ENCODE measurements around the gene SYT15.
"Not testable (repeated sequence)": the region's sequence is repeated elsewhere in the genome, so short reads cannot be mapped to it uniquely, and the experiment has no call there.

Gene SYT15

DNA sequence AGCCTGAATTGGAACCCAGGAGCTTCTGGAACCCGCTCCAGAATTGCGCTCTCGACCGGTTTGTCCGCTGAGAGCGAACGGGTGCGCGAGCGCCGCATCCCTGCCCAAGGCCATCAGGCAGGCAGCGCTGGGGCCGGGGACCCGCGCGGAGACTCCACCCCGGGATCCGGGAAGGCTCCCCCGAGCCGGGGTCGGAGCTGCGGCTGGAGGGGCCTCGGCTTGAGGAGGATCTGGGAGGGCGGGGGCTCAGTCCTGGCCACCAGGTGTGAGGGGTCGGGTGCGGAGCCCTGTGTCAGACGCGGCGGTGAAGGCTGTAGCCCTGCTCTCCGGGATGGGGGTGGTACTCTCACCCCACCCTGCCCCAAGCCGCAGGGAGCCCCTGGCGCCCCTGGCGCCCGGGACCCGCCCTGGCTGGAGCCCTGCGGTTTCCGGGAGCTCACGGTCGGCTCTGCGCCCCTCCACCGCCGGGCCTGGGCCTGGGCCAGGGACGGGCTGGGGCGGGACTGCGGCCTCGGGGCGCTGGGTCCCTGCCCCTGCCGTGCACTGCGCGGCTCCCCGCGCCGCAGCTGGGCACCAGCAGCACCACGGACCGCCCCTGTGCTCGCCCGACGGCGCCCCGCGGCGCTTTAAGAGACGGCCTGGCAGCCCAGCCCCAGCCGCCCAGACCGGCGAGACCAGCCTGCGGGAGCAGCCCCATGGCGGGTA is at the start of gene SYT15:
TSS of gene SYT15 (plus strand) at position 655 of the 705 bp plus-strand sequence. CDS start at position 696, 41 bp downstream.
- DNase-seq: not testable (repeated sequence)

DNA sequence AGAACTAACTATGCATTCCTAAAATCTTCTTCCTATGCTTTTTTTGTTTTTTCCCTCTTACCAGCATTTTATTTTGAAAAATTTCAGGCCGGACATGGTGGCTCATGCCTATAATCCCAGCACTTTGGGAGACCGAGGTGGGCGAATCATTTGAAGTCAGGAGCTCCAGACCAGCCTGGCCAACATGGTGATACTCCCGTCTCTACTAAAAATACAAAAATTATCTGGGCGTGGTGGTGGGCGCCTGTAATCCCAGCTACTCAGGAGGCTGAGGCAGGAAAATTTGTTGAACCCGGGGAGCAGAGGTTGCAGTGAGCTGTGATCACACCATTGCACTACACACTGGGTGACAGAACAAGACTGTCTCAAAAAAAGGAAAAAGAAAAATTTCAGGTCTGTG is 49.2 kb upstream of the SYT15 start:
- DNase-seq: not testable (repeated sequence)

DNA sequence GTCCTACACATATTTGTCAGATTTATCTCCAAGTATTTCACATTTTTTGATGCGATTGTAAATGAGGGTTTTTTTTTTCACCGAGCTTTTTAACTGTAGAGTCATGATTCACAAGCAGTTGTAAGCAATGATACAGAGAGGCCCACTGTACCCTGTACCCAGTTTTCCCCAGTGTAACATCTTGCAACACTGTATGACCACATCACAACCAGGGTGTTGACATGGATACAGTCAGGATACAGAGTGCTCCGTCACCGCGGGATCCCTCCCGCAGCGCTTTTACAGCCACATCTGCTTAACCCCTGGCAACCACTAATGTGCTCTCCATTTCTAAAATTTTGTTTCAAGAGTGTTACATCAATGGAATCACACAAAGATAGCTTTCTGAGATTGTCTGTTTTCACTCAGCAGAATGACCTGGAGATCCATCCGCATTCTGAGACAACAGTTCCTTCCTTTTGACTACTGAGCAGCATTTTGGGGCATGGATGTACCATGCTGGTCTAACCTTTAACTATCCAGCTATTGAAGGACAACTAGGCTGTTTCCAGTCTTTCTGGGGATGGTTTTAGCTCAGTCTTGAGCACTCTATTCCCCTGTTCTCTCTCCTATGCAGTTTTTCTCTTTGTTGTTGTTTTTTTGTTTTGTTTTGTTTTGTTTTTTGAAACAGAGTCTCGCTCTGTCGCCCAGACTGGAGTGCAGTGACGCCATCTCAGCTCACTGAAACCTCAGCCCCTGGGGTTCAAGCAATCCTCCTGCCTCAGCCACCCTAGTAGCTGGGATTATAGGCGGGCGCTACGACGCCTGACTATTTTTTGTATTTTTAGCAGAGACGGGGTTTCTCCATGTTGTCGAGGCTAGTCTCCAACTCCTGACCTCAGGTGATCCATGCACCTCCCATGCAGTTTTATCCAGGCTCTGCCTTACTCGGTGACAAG is 48.4 kb upstream of the SYT15 start:
- DNase-seq: no peak

DNA sequence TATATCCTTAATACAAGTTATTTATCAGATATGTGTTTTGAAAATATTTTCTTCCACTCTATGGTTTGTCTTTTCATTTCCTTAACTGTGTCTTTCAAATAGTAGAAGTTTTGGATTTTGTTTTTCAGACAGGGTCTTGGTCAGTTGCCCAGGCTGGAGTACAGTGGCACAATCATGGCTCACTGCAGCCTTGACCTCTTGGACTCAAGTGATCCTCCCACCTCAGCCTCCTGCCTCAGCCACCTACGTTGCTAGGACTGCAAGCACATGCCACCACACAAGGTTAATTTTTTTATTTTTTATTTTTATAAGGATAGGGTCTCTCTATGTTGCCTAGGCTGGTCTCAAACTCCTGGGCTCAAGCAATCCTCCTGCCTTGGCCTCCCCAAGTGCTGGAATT is 46.7 kb upstream of the SYT15 start:
- not testable (repeated sequence) for DNase-seq

DNA sequence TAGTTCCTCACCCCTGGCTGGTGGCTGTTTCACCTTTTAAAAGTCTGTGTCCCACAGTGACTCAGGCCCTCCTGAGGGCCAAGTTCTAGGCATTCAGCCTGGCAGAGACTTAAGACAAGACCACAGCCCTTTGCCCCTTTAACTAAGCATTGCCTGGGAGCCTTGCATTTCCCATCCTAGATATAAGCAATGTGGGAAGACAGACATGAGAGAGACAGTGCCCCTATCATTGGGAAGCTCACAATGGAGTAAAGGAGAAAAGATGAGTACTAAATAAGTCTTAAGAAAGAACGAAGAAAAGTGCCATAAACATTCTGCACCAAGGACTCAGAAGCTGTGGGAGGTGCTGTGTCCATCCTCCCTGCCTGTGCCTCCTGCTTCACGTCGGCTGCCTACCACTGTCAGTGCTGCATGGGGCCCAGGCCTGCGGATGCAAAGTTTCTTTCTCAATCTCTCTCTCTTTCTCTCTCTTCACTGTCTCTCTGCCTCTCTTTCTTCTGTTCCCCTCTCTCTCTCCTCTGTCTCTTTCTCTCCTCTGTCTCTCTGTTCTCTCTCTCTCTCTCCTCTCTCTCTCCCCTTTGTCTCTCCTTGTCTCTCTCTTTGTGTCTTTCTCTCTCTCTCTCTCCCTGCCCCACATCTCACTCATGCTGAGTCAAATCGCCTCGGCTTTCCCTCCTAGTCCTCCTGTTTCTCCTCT is 44.0 kb upstream of the SYT15 start:
- DNase-seq: no peak

DNA sequence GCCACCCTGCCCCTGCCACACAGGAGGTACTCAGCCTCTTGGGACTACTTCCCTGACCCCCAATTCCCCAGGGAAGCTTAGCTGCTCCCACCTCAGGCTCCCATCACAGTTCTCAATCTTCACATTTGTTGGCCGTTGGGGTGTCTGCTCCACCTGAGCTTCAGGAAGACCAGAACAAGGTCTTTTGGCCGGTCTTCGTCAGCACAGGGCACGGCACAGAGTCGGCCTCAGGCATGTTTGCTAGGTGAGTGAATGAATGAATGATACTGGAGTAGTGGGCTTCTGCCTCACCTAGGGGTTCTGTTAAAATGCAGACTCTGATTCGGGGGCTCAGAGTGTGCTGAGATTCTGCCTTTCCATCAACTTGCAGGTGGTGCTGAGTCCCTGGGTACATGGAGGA is 42.8 kb upstream of the SYT15 start:
- no peak for DNase-seq

DNA sequence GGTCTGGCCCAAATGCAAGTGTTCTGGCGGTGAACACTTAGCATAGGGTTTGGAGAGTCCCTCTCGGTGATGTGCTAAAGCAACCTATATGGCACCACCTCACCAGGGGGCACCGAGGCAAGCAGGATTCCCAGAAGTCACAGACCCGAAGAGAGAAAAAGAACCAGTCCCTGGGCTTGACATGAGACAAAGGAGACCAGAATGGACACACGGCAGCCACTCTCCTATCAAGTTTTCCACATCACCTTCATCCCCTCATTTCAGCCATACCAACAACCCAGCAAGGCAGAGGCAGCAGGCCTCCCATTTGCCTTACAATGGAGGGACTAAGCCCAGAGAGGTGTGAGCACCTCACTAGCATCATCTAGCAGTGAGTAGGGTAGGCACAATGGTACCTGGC is 42.1 kb upstream of the SYT15 start:
- no peak for DNase-seq

DNA sequence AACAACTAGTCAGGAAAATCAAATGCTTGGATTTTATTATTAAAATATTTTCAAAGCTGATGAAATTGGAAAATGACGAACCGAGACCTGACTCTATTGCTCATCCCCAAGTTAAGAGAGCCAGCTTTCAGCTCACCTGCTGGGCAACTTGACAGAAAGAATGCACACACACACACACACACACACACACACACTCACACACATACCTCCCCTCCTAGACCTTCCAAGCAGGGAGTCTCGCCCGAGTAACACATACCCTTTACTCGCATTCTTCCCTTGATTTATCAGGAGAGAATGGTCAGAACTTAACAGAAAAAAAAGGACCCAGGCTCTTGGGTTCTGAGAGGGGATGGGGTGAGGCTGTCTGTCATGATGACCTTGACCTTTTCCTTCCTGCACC is 41.6 kb upstream of the SYT15 start:
- no peak for DNase-seq

DNA sequence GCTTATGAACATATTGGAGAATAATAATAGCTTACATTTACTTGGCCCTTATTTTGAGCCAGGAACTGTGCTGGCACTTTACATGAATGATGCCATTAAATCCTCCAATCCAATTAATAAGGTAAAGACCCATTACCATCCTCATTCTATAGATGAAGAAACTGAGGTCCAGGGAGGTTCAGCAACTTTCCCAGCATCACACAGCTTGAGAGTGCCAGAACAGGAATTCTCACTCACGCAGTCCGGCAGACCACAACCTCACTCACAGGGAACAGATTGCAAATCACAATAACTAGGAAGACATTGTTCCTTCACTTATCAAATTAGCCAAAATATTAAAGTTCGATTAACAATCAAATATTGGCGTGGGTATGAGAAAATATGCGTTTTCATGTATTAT is 40.8 kb upstream of the SYT15 start:
- no peak for DNase-seq

DNA sequence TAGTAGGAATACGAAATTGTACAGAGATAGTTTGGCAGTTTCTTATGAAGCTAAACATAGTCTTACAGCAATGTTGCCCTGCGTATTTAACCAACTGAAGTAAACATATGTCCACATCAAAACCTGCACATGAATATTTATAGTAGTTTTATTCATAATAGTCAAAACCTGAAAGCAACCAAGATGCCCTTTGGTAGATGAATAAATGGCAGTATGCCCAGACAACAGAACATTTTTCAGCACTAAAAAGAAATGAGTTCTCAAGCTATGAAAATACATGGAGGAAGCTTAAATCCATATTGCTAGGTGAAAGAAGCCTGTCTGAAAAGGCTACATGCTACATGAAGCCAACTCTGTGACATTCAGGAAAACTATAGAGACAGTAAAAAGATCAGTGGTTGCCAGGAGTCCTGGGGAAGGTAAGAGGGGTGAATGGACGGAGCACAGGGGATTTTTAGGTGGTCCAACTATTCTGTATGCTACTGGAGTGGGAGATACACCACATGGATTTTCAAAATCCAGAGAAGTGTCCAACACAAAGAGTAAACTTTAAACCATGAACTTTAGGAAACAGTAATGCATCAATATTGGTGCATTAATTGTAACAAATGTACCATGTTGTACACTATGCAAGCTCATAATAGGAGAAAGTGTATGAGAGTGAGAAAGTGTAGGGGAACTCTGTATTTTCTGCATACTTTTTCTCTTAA is 40.1 kb upstream of the SYT15 start:
- no peak for DNase-seq

DNA sequence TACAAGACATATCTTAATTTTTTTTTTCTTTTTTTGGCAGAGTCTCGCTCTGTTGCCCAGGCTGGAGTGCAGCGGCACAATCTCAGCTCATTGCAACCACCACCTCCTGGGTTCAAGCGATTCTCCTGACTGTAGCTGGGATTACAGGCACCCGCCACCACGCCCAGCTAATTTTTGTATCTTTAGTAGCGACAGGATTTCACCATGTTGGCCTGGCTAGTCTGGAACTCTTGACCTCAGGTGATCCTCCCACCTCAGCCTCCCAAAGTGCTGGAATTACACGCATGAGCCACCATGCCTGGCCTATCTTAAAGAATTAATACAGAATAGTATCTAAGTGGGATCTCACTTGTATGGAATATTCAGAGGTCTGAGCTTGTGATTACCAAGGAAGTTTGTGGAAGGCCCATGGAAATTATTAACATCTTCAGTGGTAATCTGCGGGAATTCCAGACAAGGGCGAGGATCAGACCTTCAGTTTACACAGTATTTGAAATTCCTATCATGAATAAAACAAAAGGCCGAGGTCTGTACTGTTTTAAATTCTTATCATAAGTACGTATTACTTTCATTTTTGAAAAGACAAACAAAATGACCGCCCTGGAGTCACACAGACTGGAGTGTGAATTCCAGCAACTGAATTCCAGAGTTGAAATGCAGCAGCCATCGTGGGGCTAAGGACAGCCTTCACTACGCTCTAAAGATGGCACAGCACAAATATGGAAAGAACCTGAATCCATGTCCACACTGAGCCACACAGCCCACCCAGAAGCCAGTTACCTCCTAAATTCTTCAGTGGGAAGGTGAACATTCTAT is 39.1 kb upstream of the SYT15 start:
- DNase-seq: no peak

DNA sequence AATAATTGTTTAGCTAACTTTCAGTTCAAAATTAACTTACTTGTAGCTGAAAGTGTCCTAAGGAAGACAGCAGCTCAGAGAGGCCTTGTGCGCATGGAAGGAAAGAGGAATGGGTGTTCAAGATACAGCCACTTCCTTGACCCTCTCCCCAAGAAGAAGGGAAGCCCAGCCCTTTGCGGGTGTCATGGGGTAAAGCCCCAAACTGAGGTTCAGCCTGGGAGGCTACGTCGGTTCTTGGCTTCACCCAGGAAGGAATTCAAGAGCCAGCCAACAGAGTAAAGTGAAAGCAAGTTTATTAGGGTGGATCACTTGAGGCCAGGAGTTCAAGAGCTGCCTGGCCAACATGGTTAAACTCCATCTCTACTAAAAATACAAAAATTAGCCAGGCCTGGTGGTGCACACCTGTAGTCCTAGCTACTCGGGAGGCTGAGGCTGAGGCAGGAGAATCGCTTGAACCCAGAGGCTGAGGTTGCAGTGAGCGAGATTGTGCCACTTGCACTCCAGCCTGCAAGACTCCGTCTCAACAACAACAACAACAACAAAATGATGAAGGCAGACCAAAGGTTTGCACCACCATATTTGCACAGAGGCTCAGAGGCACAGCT is 38.4 kb upstream of the SYT15 start:
- no peak for DNase-seq

DNA sequence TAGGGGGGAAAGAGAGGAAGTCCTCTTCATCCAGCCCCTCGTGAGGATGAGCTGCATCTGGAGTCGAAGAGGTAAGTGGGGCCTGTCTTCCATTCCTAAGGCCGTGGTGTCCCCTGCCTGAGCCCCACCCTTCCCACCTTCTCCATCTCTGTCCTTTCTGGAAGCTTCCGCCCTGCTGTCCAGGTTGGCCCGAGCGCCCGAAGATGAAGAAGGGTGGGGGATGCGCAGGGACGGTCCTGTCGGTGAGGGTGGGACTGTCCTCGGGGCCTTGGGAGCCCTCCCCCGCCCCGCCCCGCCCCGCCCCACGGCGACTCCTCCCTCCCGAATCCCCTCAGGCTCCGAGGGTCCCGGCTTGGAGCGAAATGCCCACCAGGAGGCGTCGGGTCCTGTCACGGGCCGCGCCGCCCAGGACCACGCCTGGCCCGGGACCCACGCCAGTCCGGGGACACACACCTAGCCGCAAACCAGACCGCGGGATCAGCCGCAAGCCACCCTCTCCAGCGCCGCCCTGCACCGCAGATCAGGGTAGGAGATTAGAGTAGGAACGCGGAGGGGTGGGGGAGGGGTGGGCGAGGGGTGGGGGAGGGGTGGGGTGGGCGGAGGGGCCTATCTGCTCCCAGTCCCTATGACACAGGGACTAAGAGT is 37.8 kb upstream of the SYT15 start:
- peak; percentile 2 for DNase-seq

DNA sequence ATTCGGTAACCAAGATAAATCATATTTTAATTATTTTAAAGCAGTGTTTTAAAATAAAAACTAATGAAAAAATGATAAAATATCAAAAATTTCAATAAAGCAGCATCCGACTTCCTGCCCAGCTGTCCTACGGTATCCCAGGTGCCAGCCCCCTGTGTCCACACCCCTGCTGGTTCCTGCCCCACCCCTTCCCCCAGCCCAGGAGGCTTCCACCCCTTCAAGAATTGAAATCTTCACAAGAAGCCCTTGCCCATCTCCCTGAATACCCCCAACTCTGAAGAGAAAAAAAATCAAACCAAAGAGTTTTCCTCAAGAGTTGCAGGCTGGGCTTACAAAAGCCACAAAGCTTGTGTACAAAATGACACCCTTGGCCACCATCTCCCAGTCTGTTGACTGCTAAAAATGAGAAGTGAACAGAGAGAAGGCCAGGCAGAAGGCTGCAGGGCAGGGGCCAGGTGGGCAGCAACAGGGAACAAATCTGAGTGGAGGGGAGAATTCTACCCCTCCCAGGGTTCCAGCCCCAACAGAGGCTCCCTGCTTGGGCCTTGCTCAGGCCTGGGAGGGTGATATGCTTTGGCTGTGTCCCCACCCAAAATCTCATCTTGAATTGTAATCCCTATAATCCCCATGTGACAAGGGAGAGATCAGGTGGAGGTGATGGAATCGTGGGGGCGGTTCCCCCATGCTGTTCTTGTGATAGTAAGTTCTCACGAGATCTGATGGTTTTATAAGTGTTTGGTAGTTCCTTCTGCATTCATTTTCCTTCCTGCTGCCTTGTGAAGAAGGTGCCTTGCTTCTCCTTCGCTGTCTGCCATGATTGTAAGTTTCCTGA is 37.0 kb upstream of the SYT15 start:
- no peak for DNase-seq

DNA sequence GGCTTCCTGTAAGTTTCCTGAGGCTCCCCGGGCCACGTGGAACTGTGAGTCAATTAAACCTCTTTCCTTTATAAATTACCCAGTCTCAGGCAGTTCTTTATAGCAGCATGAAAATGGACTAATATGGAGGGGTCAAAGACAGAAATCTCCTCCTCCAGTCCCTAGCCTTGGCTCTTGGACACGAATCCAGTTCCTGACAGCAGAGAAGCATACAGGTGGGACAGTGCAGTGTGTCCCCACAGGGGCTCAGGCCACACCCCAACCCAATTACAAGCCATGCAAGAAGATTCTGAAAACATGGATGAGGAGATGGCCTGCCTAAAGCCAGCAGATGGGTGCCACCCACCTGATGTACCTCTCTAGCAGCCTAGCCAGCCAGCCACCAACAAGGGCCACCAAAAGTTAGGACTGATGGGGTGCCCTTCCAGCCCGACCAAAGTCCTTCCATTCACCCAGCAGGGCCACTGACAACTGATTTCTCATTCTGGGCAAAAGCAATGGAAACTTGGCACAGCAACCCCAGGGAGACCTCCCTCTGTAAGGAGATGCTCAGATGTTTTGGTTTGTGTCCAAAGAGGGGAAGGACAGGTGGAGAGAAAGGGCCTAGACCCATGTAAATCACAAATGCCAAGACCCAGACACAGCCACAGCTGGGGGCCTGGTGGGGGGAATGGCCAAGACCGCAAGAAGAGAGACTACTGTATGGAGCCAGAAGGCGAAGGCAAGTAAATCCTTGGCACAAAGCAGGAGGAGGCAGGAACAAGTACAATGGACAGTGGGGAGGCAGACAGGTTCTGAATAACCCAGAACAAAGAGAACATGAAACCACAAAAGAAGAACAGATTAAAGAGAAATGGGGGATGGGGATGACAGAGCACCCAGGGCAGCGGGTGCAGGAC is 36.1 kb upstream of the SYT15 start:
- DNase-seq: no peak

DNA sequence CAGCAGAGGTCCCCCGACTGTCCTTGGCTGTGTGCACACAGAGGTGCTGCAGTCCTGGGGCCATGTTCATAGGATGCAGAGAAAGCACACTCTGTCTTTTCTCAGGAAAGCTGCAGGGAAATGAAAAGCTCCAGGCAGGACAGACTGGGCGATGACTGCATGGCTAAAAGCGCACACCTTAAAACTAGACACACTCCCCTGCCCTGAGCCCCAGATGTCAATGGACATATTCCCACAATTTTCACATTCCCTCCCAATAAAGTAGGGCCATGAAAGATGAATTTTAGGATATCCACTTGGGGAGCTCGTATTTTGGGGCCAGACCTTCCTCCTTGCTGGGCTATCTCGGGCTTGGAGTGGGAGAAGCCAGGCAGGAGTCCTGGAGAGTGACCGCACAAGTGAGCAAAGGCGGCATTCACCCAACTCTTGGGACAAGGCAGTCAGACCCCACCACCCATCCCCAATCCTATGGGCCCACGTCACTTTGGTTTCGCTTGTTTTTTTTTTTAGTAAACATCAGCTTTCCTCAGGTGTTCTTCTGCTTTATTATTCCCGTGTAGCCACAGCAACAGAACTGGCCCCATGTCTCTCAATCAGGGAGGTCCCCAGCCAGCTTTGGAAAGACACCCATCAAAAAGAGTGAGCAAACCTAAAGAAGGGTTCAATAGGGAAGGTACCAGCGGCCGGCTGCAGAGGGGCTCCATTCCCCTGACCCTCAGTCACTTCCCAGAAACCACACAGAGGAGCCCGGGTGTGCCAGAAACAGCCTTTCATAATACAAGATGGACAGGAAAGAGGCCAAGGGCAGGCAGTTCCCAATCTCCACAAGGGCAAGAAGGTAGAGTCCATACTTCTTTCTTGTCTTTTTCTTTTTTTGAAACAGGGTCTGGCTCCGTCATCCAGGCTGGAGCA is 35.2 kb upstream of the SYT15 start:
- DNase-seq: no peak

DNA sequence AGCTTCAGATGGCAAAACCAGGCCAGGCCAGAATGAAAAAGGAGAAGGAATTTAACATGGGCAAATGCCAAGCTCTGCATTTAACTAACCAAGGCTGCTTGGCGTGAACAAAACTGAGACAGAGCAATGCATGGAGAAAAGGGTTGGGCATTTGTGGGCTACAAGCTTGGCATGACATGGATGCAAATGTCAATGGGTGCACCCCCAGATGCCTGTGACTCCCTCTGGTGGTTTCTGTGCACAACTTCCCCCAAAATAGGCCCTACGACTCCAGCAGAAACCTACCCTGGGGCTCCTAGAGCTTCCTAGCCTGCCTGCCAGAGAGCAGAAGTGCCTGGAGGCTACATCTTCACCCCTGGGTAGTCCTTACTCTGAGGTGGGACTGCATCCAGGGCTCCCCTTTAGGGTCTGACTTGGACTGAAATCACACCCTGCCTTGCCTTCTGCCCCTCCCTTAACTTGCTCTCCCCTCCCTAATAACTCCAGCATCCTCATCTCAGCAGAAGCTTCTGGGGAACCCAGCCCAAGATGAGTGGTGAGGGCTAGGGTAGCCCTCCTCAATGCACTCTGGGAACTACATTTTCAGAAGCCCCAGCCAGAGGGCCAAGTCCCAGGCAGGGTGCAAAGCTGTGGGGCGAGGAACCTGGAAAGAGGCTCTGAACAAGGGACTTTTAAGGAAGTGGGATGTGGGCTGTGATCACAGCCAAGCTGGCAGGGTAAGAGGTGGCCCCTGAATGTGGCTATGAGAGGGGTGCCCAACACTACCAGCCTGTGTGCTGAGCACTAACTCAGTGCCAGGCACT is 33.7 kb upstream of the SYT15 start:
- DNase-seq: no peak
